Ishikawa (cell line): ENCODE measurements around the gene HDLBP.

Experiments
- CEBPB ChIP-seq: IDR thresholded peaks from 2 replicates; pipeline ENCODE4 v1.6.1; 2012
- CREB1 ChIP-seq: IDR thresholded peaks from 2 replicates; pipeline ENCODE4 v1.6.1; 2012; ENCODE audit warnings: low read depth
- EGR1 ChIP-seq: IDR thresholded peaks from 2 replicates; pipeline ENCODE4 v1.6.1; 2012
- EP300 ChIP-seq: IDR thresholded peaks from 2 replicates; pipeline ENCODE4 v1.6.1; 2012; ENCODE audit warnings: borderline replicate concordance
- FOXM1 ChIP-seq: IDR thresholded peaks from 2 replicates; pipeline ENCODE4 v1.6.1; 2012; ENCODE audit warnings: low read depth, borderline replicate concordance
- MAX ChIP-seq: IDR thresholded peaks from 2 replicates; pipeline ENCODE4 v1.6.1; 2012
- NFIC ChIP-seq: IDR thresholded peaks from 2 replicates; pipeline ENCODE4 v1.6.1; 2012
- RAD21 ChIP-seq: IDR thresholded peaks from 2 replicates; pipeline ENCODE4 v1.6.1; 2012; ENCODE audit warnings: low read depth
- REST ChIP-seq: IDR thresholded peaks from 2 replicates; pipeline ENCODE4 v1.6.1; 2012; ENCODE audit warnings: low read depth, mild to moderate bottlenecking
- TAF1 ChIP-seq: IDR thresholded peaks from 2 replicates; pipeline ENCODE4 v1.6.1; 2012; ENCODE audit warnings: low read depth, mild to moderate bottlenecking
- TCF12 ChIP-seq: IDR thresholded peaks from 2 replicates; pipeline ENCODE4 v1.6.1; 2012; ENCODE audit warnings: low read depth
- TEAD4 ChIP-seq: IDR thresholded peaks from 2 replicates; pipeline ENCODE4 v1.6.1; 2012
- USF1 ChIP-seq: IDR thresholded peaks from 2 replicates; pipeline ENCODE4 v1.6.1; 2012
- YY1 ChIP-seq: IDR thresholded peaks from 2 replicates; pipeline ENCODE4 v1.6.1; 2012; ENCODE audit warnings: low read depth
- ZBTB7A ChIP-seq: IDR thresholded peaks from 2 replicates; pipeline ENCODE4 v1.6.1; 2012; ENCODE audit warnings: low read depth

The HDLBP gene

GRCh38 chr2:241354668-241355658 lies 39.5 kb upstream of the HDLBP start:
- TF ChIP-seq TEAD4 (0 out of 2 replicates have a peak, but pooled peaks have one; percentile 16), RAD21 (no peak), MAX (peak; percentile 66), EGR1 (no peak), REST (no peak), CEBPB (no peak), YY1 (no peak), TAF1 (no peak), TCF12 (0 out of 2 replicates have a peak, but pooled peaks have one; percentile 27)

- TF ChIP-seq FOXM1 (no peak), EP300 (no peak), NFIC (no peak), RAD21 (no peak), MAX (no peak), REST (no peak), TAF1 (no peak), YY1 (no peak), ZBTB7A (no peak), CEBPB (no peak), EGR1 (no peak), CREB1 (no peak)
These were observed 36.8 kb upstream of the HDLBP start for GRCh38 chr2:241352227-241352626.

- no peak for TF ChIP-seq RAD21
- no peak for TF ChIP-seq TAF1
- TF ChIP-seq CEBPB = no peak
- no peak for TF ChIP-seq EGR1
- no peak for TF ChIP-seq YY1
- TF ChIP-seq MAX = no peak
- TF ChIP-seq TCF12 = no peak
- TF ChIP-seq ZBTB7A = no peak
- no peak for TF ChIP-seq CREB1
- TF ChIP-seq REST = no peak
- TF ChIP-seq FOXM1 = no peak
- TF ChIP-seq NFIC = no peak
- no peak for TF ChIP-seq USF1
- no peak for TF ChIP-seq TEAD4
These were observed 36.2 kb upstream of the HDLBP start for GRCh38 chr2:241351640-241352031.

GRCh38 chr2:241350878-241351639 lies 35.6 kb upstream of the HDLBP start:
- TF ChIP-seq RAD21 (no peak), MAX (no peak), TAF1 (no peak), TCF12 (no peak), REST (no peak), ZBTB7A (no peak), CREB1 (no peak), TEAD4 (no peak), EGR1 (no peak), FOXM1 (no peak), YY1 (no peak), USF1 (no peak), EP300 (no peak), CEBPB (no peak), NFIC (no peak)
